Measurements from ENCODE around the gene KLHL1.

DNA sequence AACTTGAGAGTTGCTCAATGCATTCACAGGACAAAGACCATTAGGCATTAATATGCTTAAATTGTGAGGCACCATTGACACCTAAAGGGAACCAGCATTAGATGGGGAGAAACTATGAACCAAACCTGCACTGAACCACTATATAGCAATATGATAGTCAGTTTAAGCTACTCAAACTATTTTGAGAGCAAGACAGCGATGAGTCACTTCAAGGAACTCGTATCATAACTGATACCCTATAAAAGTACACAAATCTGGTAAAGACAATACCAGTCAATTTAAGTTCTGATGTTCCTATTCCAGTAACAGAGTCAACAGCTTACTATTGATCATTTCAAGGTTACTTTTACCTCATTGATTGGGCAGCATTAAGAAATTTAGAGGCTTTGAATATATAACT is 151.9 kb downstream of the KLHL1 start:
- TF ChIP-seq CTCF (IDR thresholded peaks at IDR 0.05), result no peak
- TF ChIP-seq EZH2 (IDR thresholded peaks at IDR 0.05), result no peak

All from neural progenitor cell (in vitro differentiated cells).